Measurements from ENCODE around the gene ACACA. TPM values are rescaled to one million over a fixed set of nuclear protein-coding genes. Genes with fewer than 3 reads are reported as not detected.

ACACA gene
- total RNA-seq (2014; rRNA removed; shearing (Covaris generic)) (136 and 164 TPM in 2 replicates), polyA plus RNA-seq (2016; fragmentation: Nextera tagmentation; extraction: Ambion mirVana) (53.5 and 59.6 TPM in 2 replicates)
- long read RNA-seq, partial matches to known transcripts: 2 of 8 reads
- long read RNA-seq, other reads (novel, unspliced or antisense): 6 of 8 reads

- H3K4me1 ChIP-seq (ENCODE audit: insufficient read depth): peaks cover 9% of the 10 kb centered on the region
- Mint-ChIP-seq H3K27ac (peak within 1 kb of the TSS; percentile 97), H3K4me3 (peak within 1 kb of the TSS; percentile 99), H3K27me3 (ENCODE audit: insufficient read depth, low read depth, poor library complexity) (peaks cover 8% of the 10 kb centered on the region), H3K4me1 (peaks cover 11% of the 10 kb centered on the region), H3K9me3 (no peaks in the 10 kb centered on the region), H3K36me3 (ENCODE audit: low read depth) (peaks cover 31% of the 10 kb centered on the region; the same call in 2 of the 3 replicates)
- H3K4me3 ChIP-seq: peak within 1 kb of the TSS; percentile 93
- no peaks in the 10 kb centered on the region for H3K27me3 ChIP-seq (ENCODE audit: insufficient read depth)
- peak; percentile 55 for TF ChIP-seq CREB1 (CRISPR knock-in tag; IDR thresholded peaks at IDR 0.05; ENCODE audit: low read depth)
- no peak for TF ChIP-seq CTCF (conservative IDR thresholded peaks at IDR 0.05; ENCODE audit: low read depth in 2 of 2)
- peak; percentile 74 for TF ChIP-seq POLR2AphosphoS5 (IDR thresholded peaks at IDR 0.05; ENCODE audit: low read depth)
- no peak for TF ChIP-seq NANOG (IDR thresholded peaks at IDR 0.05; ENCODE audit: borderline replicate concordance)
- no peak for TF ChIP-seq JUNB (IDR thresholded peaks at IDR 0.05; ENCODE audit: unreplicated experiment)
- H2AFZ ChIP-seq: peak within 1 kb of the TSS; percentile 97
- H3K36me3 ChIP-seq (ENCODE audit: insufficient read depth): no peaks in the 10 kb centered on the region
- DNase-seq (ENCODE audit: low spot score) (peak; percentile 87), ATAC-seq (peak; percentile 93)
- no peaks in the 10 kb centered on the region for H4K20me1 ChIP-seq (replicated peaks; ENCODE audit: insufficient read depth)
- peaks cover 37% of the 10 kb centered on the region for H3K79me2 ChIP-seq (replicated peaks; ENCODE audit: insufficient read depth)
- H3K27ac ChIP-seq (ENCODE audit: low read depth): peak within 1 kb of the TSS; percentile 99
- peaks cover 18% of the 10 kb centered on the region for H3F3A ChIP-seq (replicated peaks; ENCODE audit: low read depth)
- peak within 1 kb of the TSS; percentile 97 for H3K4me2 ChIP-seq
- no peaks in the 10 kb centered on the region for H3K9me2 ChIP-seq (ENCODE audit: insufficient read depth)
Observed at GRCh38 chr17:37406635-37407461, at the start of gene ACACA, which contains the start of gene TADA2A. Gene ACACA, minus strand, starts transcription at chr17:37406836. Its CDS starts 537 bp downstream, at chr17:37406299. Gene TADA2A, plus strand, starts transcription at chr17:37406886. Its CDS starts 4,480 bp downstream, at chr17:37411366.

GRCh38 chr17:37450112-37450511 is 43.5 kb upstream of the ACACA start:
- Histone ChIP-seq H3K27me3 (ENCODE audit: insufficient read depth) (no peaks in the 10 kb centered on the region), H3K4me2 (no peak overlapping the region), H3K79me2 (replicated peaks; ENCODE audit: insufficient read depth) (no peaks in the 10 kb centered on the region; the same call in 1 of the 2 replicates), H3K4me3 (no peak overlapping the region), H2AFZ (no peak overlapping the region), H3K9me2 (ENCODE audit: insufficient read depth) (no peaks in the 10 kb centered on the region), H3K27ac (ENCODE audit: low read depth) (peak overlapping the region; percentile 64), H4K20me1 (replicated peaks; ENCODE audit: insufficient read depth) (no peaks in the 10 kb centered on the region), H3K4me1 (ENCODE audit: insufficient read depth) (peaks cover 5% of the 10 kb centered on the region; the same call in 1 of the 2 replicates), H3K36me3 (ENCODE audit: insufficient read depth) (no peaks in the 10 kb centered on the region; the same call in 1 of the 2 replicates), H3F3A (replicated peaks; ENCODE audit: low read depth) (no peaks in the 10 kb centered on the region; the same call in none of the 2 replicates)
- no peak for ATAC-seq
- Mint-ChIP-seq H3K4me3 (no peak overlapping the region), H3K36me3 (ENCODE audit: low read depth) (peaks cover 33% of the 10 kb centered on the region; the same call in 2 of the 3 replicates), H3K27ac (peak overlapping the region; percentile 37; the same call in 1 of the 2 replicates), H3K9me3 (no peaks in the 10 kb centered on the region), H3K27me3 (ENCODE audit: insufficient read depth, low read depth, poor library complexity) (peaks cover 3% of the 10 kb centered on the region), H3K4me1 (peaks cover 17% of the 10 kb centered on the region; the same call in 2 of the 3 replicates)
- DNase-seq (ENCODE audit: low spot score): no peak
- no peak for TF ChIP-seq JUNB (IDR thresholded peaks at IDR 0.05; ENCODE audit: unreplicated experiment)
- no peak for TF ChIP-seq EZH2 (IDR thresholded peaks at IDR 0.05; ENCODE audit: low read depth, unreplicated experiment)
- TF ChIP-seq CREB1 (CRISPR knock-in tag; IDR thresholded peaks at IDR 0.05; ENCODE audit: low read depth): no peak
- no peak for TF ChIP-seq NANOG (IDR thresholded peaks at IDR 0.05; ENCODE audit: borderline replicate concordance)
- no peak for TF ChIP-seq ZNF114 (CRISPR knock-in tag; IDR thresholded peaks at IDR 0.05)
- no peak for TF ChIP-seq POLR2AphosphoS5 (IDR thresholded peaks at IDR 0.05; ENCODE audit: low read depth)
- no peak for TF ChIP-seq CTCF (conservative IDR thresholded peaks at IDR 0.05; ENCODE audit: low read depth in 2 of 2)
- TF ChIP-seq ZNF462 (CRISPR knock-in tag; IDR thresholded peaks at IDR 0.05): no peak

Measured in GM23338 (cell line).